HL-60/S4 treated with retinoic acid at 250 ng/mL for 4 days and 3 days (cell line): ENCODE data around the gene KCNK10.

Experiments used
- in situ Hi-C: fragments of 300-500 bp; cut with MboI; formaldehyde crosslinking; loops from 2 replicates; pipeline ENCODE4 v1.7.0; 2022; ENCODE audit warnings: low sequenced_read_pairs

KCNK10 gene

DNA sequence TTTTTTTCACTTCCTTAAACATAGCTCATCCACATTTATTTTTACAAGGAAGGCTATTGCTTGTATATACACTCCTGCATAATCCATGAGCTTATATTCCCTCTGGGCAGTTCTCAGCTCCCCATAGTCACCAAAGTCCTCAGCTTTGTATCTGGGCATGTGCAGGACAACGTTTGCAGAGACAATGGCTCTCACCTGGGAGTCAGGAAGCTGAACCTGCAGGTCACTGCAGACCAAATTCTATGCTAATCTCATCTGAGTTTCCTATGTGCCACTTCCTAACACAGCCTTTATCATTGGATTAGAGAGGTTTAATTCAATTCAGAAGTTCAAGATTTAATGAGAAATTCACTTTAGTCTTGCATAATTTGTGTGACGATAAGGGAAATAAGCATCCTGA is 131.5 kb downstream of the KCNK10 start:
- in situ Hi-C loops, result no loop called here

GRCh38 chr14:88189417-88190191 is 133.5 kb downstream of the KCNK10 start:
- in situ Hi-C loops, result no loop called here

- in situ Hi-C loops, result no loop called here
Observed at GRCh38 chr14:88188745-88189416, 134.2 kb downstream of the KCNK10 start.

DNA sequence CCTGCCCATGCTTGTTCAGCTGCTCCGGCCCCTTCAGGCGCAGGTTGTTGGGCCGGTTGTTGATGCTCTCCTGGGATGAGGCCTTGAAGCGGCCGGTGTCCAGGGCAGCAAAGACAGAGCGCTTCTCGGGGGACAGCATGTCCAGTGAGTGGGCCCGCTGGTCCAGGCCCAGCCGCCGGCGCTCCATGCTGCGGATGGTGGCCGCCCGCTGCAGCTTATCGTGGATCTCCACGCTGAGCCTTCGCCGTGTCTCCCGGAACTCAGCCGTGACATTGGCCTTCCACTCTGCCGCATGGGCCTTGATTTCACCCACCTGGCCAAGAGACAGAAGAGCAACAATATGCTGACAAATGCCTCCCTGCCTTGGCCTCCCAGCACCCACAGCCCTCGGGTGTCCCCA is 137.2 kb downstream of the KCNK10 start:
- in situ Hi-C loops, result no loop called here

- in situ Hi-C loops, result no loop called here
Observed at GRCh38 chr14:88184956-88185355, 138.1 kb downstream of the KCNK10 start.

GRCh38 chr14:88181072-88181471 is 142.0 kb downstream of the KCNK10 start:
- in situ Hi-C loops, result no loop called here

- in situ Hi-C loops, result no loop called here
Observed at GRCh38 chr14:88179716-88180115, 143.4 kb downstream of the KCNK10 start.

- in situ Hi-C loops, result loop anchor here (25.0 kb wide), 1 partner anchor 233 kb away; no protein-coding TSS in a partner anchor
Observed at GRCh38 chr14:88170333-88170732, 152.7 kb downstream of the KCNK10 start.

GRCh38 chr14:88168498-88169165 is 154.4 kb downstream of the KCNK10 start:
- in situ Hi-C loops, result loop anchor here (25.0 kb wide), 1 partner anchor 231 kb away; no protein-coding TSS in a partner anchor

- in situ Hi-C loops, result loop anchor here (25.0 kb wide), 1 partner anchor 231 kb away; no protein-coding TSS in a partner anchor
Observed at GRCh38 chr14:88168025-88168424, 155.0 kb downstream of the KCNK10 start.

DNA sequence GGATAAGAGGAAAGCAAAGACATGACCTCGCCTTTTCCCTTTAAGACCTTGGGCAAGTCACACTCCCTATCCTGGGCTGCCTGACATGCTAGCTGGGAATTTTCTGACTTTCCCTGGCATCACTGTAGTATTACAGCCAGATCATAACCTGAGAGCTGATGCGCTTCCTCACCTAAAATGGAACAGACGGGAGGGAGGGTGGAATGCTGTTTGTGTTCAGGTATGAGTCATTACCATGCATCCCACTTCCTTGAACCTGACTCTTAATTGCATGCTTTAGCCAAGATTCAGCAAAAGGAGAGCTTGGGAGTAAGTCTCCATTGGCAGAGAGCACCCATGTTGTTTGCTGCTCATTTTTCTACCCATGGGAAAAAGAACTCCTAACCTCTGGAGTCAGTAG is 156.5 kb downstream of the KCNK10 start:
- in situ Hi-C loops, result loop anchor here (25.0 kb wide), 1 partner anchor 229 kb away; no protein-coding TSS in a partner anchor

DNA sequence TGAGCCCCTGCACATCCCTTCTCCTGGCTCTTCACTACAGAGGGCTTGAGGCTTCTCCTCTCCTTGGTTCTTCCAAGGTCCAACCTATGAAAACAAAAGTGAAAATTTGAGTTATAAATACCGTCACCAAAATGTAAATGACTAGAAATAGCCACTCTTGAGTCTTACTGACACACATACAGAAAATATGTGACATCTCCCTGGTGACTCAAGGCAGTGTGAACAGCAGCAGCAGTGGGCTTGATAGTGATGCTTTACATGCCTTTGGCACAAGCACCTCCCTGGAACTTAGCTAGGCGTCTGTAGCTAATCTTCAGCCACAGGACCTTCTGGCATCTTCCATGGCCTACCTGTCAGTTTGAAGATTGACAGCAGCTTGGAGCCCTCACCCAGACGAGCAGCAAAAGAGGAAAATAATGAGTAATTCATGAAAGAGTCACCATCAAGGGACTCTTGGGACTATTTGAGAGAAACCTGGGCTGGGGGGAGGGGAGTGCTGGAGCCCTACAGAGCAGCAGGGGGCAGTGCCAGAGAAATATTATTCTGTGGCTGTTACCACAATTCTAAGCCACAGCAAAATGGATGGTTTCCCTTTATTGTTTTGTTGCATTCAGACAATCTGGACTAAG is 158.0 kb downstream of the KCNK10 start:
- in situ Hi-C loops, result loop anchor here (25.0 kb wide), 1 partner anchor 228 kb away; no protein-coding TSS in a partner anchor

- in situ Hi-C loops, result loop anchor here (25.0 kb wide), 1 partner anchor 226 kb away; no protein-coding TSS in a partner anchor
Observed at GRCh38 chr14:88163731-88164255, 159.3 kb downstream of the KCNK10 start.

DNA sequence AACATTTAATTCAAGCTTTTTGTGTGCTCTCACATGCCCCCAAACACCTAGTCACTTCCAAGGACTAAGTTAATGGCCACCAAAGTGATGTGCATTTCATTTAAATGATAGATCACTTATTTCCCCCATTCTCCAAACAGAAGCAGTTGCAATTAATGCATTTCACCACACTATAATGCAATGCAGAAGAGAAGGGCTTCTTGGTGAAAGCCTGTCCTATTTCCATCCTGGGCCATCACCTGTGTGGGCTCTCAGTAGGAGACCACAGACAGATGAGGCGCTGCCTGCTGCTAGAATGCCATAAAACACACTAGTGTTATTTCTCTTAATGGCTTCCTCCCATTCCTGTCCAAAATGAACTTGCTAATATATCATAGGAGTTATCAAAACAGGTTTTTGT is 166.9 kb downstream of the KCNK10 start:
- in situ Hi-C loops, result loop anchor here (25.0 kb wide), 1 partner anchor 219 kb away; no protein-coding TSS in a partner anchor

DNA sequence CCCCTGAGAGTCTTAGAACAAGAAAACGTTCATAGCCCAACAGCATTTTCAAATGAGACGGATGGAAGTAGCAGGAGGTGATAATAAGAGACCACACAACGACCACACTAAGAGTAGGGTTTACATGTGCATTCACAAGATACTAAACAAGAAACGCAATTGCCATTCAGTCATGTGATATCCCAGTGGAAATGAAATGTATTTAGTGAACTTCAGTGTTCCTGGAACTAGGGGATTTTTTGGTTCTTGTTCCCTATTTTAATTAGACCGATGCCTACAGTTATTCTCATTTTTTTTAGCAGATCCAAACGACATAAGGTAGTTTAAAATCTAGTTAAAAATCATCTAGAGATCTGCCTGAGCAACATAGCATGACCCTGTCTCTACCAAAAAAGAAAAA is 168.1 kb downstream of the KCNK10 start:
- in situ Hi-C loops, result loop anchor here (25.0 kb wide), 1 partner anchor 218 kb away; no protein-coding TSS in a partner anchor

DNA sequence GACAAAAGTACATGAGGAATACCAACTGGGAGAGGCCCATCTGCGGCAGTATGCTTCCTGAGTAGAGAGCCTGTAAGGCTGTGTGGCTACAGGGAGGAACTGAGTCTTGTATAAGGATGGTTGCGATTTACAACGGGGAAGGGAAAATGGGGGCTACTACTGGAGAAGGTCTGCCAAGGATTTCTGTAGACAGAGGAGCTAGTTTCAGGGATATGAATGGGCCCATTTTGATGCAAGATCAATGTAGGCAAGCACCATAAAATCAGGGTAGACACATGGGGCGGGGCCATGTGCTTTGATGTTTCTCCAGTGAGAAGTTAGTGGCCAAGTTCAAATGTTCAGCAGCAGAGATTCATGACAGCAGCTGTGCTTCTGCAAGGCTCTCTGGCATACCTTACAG is 168.7 kb downstream of the KCNK10 start:
- in situ Hi-C loops, result loop anchor here (25.0 kb wide), 1 partner anchor 217 kb away; no protein-coding TSS in a partner anchor

DNA sequence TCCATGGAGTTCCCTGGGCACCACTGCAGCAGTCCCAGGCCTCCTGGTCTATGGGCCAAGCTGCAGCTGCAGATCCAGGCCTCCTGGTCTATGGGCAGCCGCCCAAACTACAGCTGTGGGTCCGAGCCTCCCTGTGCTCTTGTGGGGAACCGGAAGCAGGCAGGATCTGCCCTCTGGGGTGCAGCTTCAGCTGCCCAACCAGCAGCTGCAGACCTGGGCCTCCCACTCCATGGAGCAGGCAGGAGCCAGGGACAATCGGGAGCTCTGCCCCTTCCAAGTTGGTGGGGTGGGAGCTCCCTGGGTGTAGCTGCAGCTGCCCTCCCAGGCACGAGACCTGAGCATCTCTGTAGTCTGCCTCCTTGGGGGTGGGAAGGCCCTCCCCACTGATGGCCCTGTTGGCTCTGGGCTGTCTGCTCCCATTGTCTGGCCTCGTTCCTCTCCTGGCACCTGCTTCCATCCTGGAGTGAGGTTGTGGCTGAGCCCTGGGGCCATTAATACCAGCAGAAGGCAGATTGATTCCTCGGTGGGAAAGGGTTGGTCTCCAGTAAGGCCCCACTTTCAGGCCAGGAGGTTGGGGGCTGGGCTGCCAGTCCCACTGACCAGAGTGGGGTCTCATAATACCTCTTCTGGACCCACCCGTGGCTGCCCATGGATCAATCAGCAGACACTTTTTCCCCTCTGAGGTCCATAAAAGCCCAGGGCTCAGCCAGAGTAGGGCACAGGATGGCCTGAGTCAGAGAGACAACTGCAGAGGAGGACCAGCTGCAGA is 176.0 kb downstream of the KCNK10 start:
- in situ Hi-C loops, result no loop called here

- in situ Hi-C loops, result no loop called here
Observed at GRCh38 chr14:88143810-88144209, 179.3 kb downstream of the KCNK10 start.

DNA sequence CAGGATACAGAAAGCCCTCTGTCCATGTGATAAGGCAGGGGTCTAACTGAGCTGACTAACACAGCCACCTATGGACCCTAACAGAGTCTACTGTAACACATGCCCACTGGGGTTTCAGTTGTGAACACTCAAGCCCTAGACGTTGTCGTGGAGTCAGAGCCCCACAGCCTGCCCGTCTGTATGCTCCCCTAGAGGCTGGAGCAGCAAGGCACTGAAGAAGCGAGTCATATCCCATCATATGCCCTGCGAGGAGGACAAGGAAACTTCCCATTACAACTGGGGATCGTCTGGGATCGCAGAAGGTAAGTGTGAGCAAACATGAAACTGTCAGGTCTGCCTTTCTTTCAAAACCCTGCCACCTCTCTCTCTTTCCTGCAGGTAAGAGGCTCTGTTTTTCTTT is 180.1 kb downstream of the KCNK10 start:
- in situ Hi-C loops, result no loop called here

GRCh38 chr14:88140874-88141273 is 182.2 kb downstream of the KCNK10 start:
- in situ Hi-C loops, result no loop called here
